ENCODE measurements around the gene ACOXL.

Gene ACOXL

DNA sequence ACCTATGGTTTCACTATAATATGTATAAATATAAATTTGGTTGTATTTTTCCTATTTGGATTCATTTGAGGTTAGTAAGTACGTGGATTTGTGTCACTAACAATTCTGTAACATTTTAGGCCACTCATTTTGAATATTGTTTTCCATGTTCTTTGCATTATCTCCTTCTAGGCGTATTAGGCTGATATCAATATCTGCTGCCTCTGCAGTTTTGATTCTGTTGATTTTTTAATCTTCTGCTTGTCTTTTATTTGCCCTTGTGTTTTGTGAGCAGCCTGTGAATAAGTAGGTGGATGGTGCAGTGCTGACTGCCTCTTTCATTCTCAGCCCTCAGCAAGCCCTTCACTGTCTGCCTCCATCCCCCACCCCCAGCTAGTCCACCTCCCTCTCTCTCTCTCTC is 222.7 kb downstream of the ACOXL start:
- no peak overlapping the region for H2AFZ ChIP-seq (ENCODE audit: low read length)

GRCh38 chr2:110955556-110955955 is 223.2 kb downstream of the ACOXL start:
- no peak overlapping the region for H3K9ac ChIP-seq (ENCODE audit: low read length)
- H3K4me1 ChIP-seq (ENCODE audit: insufficient read depth, low read length, severe bottlenecking): no peaks in the 10 kb centered on the region
- H3F3A ChIP-seq (ENCODE audit: insufficient read depth, low read length): no peaks in the 10 kb centered on the region
- H3K79me2 ChIP-seq (ENCODE audit: insufficient read depth, low read length): no peaks in the 10 kb centered on the region
- no peaks in the 10 kb centered on the region for H3K9me2 ChIP-seq (ENCODE audit: low read depth, low read length)
- H3K27me3 ChIP-seq (ENCODE audit: insufficient read depth, low read length): 0 out of 2 replicates have a peak, but pooled peaks cover 4% of the 10 kb centered on the region
- H3K9me3 ChIP-seq (ENCODE audit: low read length): no peaks in the 10 kb centered on the region
- H3K4me3 ChIP-seq (ENCODE audit: low read depth, low read length, poor library complexity, severe bottlenecking): no peak overlapping the region
- H2AFZ ChIP-seq (ENCODE audit: low read length): no peak overlapping the region
- no peaks in the 10 kb centered on the region for H4K20me1 ChIP-seq (ENCODE audit: insufficient read depth, low read length)
- no peak overlapping the region for H3K27ac ChIP-seq (ENCODE audit: low read depth, low read length, poor library complexity, severe bottlenecking)
- H3K36me3 ChIP-seq (ENCODE audit: insufficient read depth, low read length): no peaks in the 10 kb centered on the region
- no peak overlapping the region for H3K4me2 ChIP-seq (ENCODE audit: low read length)
- TF ChIP-seq, protein P1, sequence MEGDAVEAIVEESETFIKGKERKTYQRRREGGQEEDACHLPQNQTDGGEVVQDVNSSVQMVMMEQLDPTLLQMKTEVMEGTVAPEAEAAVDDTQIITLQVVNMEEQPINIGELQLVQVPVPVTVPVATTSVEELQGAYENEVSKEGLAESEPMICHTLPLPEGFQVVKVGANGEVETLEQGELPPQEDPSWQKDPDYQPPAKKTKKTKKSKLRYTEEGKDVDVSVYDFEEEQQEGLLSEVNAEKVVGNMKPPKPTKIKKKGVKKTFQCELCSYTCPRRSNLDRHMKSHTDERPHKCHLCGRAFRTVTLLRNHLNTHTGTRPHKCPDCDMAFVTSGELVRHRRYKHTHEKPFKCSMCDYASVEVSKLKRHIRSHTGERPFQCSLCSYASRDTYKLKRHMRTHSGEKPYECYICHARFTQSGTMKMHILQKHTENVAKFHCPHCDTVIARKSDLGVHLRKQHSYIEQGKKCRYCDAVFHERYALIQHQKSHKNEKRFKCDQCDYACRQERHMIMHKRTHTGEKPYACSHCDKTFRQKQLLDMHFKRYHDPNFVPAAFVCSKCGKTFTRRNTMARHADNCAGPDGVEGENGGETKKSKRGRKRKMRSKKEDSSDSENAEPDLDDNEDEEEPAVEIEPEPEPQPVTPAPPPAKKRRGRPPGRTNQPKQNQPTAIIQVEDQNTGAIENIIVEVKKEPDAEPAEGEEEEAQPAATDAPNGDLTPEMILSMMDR (IDR thresholded peaks at IDR 0.05; ENCODE audit: low read length): no peak
- TF ChIP-seq EZH2 (IDR thresholded peaks at IDR 0.05; ENCODE audit: borderline replicate concordance, low read length): no peak

More for the DNA sequence above, 222.7 kb downstream of the ACOXL start:
- Histone ChIP-seq H3K9me2 (ENCODE audit: low read depth, low read length) (no peaks in the 10 kb centered on the region), H3K4me2 (ENCODE audit: low read length) (no peak overlapping the region), H3K9me3 (ENCODE audit: low read length) (no peaks in the 10 kb centered on the region), H3K4me1 (ENCODE audit: insufficient read depth, low read length, severe bottlenecking) (no peaks in the 10 kb centered on the region), H3K9ac (ENCODE audit: low read length) (no peak overlapping the region), H3K36me3 (ENCODE audit: insufficient read depth, low read length) (no peaks in the 10 kb centered on the region), H3K4me3 (ENCODE audit: low read depth, low read length, poor library complexity, severe bottlenecking) (no peak overlapping the region), H3F3A (ENCODE audit: insufficient read depth, low read length) (no peaks in the 10 kb centered on the region), H3K27me3 (ENCODE audit: insufficient read depth, low read length) (0 out of 2 replicates have a peak, but pooled peaks cover 4% of the 10 kb centered on the region), H3K27ac (ENCODE audit: low read depth, low read length, poor library complexity, severe bottlenecking) (no peak overlapping the region), H4K20me1 (ENCODE audit: insufficient read depth, low read length) (no peaks in the 10 kb centered on the region), H3K79me2 (ENCODE audit: insufficient read depth, low read length) (no peaks in the 10 kb centered on the region)
- TF ChIP-seq, protein P1 (IDR thresholded peaks at IDR 0.05; ENCODE audit: low read length): no peak
- no peak for TF ChIP-seq EZH2 (IDR thresholded peaks at IDR 0.05; ENCODE audit: borderline replicate concordance, low read length)

- Histone ChIP-seq H3K4me1 (ENCODE audit: insufficient read depth, low read length, severe bottlenecking) (no peaks in the 10 kb centered on the region), H3K27ac (ENCODE audit: low read depth, low read length, poor library complexity, severe bottlenecking) (no peak overlapping the region), H3K79me2 (ENCODE audit: insufficient read depth, low read length) (no peaks in the 10 kb centered on the region), H3K4me2 (ENCODE audit: low read length) (no peak overlapping the region), H2AFZ (ENCODE audit: low read length) (no peak overlapping the region), H3K4me3 (ENCODE audit: low read depth, low read length, poor library complexity, severe bottlenecking) (no peak overlapping the region), H3K27me3 (ENCODE audit: insufficient read depth, low read length) (peaks cover 4% of the 10 kb centered on the region; the same call in 1 of the 2 replicates), H3K9me2 (ENCODE audit: low read depth, low read length) (no peaks in the 10 kb centered on the region), H3F3A (ENCODE audit: insufficient read depth, low read length) (no peaks in the 10 kb centered on the region), H4K20me1 (ENCODE audit: insufficient read depth, low read length) (no peaks in the 10 kb centered on the region), H3K9ac (ENCODE audit: low read length) (no peak overlapping the region), H3K36me3 (ENCODE audit: insufficient read depth, low read length) (no peaks in the 10 kb centered on the region), H3K9me3 (ENCODE audit: low read length) (no peaks in the 10 kb centered on the region)
- no peak for TF ChIP-seq EZH2 (IDR thresholded peaks at IDR 0.05; ENCODE audit: borderline replicate concordance, low read length)
- TF ChIP-seq, protein P1 (IDR thresholded peaks at IDR 0.05; ENCODE audit: low read length): no peak
Observed at GRCh38 chr2:110957293-110957692, 224.9 kb downstream of the ACOXL start.
